Measurements from ENCODE around the gene DMWD. TPM values are rescaled to one million over a fixed set of nuclear protein-coding genes. Genes with fewer than 3 reads are reported as not detected.

Gene DMWD
- total and polyA plus RNA-seq, 2 of the 4 experiments (the other 2 are of a cell fraction), result 9.7 to 28.5 TPM

GRCh38 chr19:45758921-45759320, 33.7 kb downstream of the DMWD start:
- Histone ChIP-seq H2BK5ac (ENCODE audit: low read depth, low read length, poor library complexity, severe bottlenecking) (no peak overlapping the region), H4K5ac (ENCODE audit: low read depth, low read length) (no peak overlapping the region), H3K4ac (ENCODE audit: low read depth, low read length) (no peak overlapping the region), H4K8ac (ENCODE audit: low read depth in 2 of 2, low read length in 2 of 2) (no peak overlapping the region), H3K9me1 (ENCODE audit: insufficient read depth, low read length) (no peaks in the 10 kb centered on the region), H3K18ac (ENCODE audit: low read depth, low read length) (no peak overlapping the region), H3K4me3 (ENCODE audit: insufficient read depth, low read depth, low read length) (no peak overlapping the region), H3K4me2 (ENCODE audit: low read depth, low read length) (no peak overlapping the region), H3K27ac (ENCODE audit: insufficient read depth, low read length) (no peak overlapping the region), H3K14ac (replicated peaks; ENCODE audit: low read depth, low read length) (no peak overlapping the region), H3K4me1 (ENCODE audit: control insufficient read depth, insufficient read depth, low read length) (peaks cover 3% of the 10 kb centered on the region), H3K23ac (ENCODE audit: low read depth, low read length) (no peak overlapping the region), H3K9me3 (ENCODE audit: control insufficient read depth, insufficient read depth, low read length) (no peaks in the 10 kb centered on the region), H4K20me1 (ENCODE audit: insufficient read depth, low read length) (no peaks in the 10 kb centered on the region), H4K91ac (ENCODE audit: insufficient read depth, low read depth, low read length) (no peak overlapping the region), H3K27me3 (ENCODE audit: control insufficient read depth, insufficient read depth, low read length) (peaks cover 3% of the 10 kb centered on the region; the same call in 1 of the 2 replicates), H3K79me1 (ENCODE audit: low read depth in 1 of 2, low read length in 2 of 2) (no peaks in the 10 kb centered on the region), H3K36me3 (ENCODE audit: control insufficient read depth, insufficient read depth, low read length) (no peaks in the 10 kb centered on the region), H2BK15ac (ENCODE audit: low read depth, low read length) (no peak overlapping the region), H2BK120ac (ENCODE audit: low read depth, low read length) (no peak overlapping the region), H2AK9ac (replicated peaks; ENCODE audit: low read depth, low read length, poor library complexity) (no peak overlapping the region), H2AFZ (replicated peaks; ENCODE audit: low read length, poor library complexity) (no peak overlapping the region), H2AK5ac (ENCODE audit: low read depth, low read length) (no peak overlapping the region), H2BK20ac (ENCODE audit: low read depth, low read length) (no peak overlapping the region), H3K9ac (ENCODE audit: low read depth, low read length) (no peak overlapping the region), H3K56ac (ENCODE audit: extremely low read depth, insufficient read depth, low read length) (no peak overlapping the region)
- BruUV-seq (replicated peaks), result no TSS peak
- intact Hi-C loops (cut with micrococcal nuclease), result no loop called here
- no peak for TF ChIP-seq ELK1 (IDR thresholded peaks at IDR 0.05; ENCODE audit: borderline replicate concordance, low read depth, low read length)
- dilution Hi-C loops (cut with HindIII; ENCODE audit: low sequenced_read_pairs, unreplicated experiment), result no loop called here
- POLR2A ChIA-PET (ENCODE audit: unreplicated experiment), result interaction anchor here (0.6 kb wide), 1 partner anchor 10 kb away, joined by 3 read pairs; the partner anchor contains the start of gene SIX5
- 70% methylated on average over 4 of the region's 9 CpGs; no CpG with 5 or more reads in 1 of the 2 experiments for WGBS, 2 experiments (ENCODE audit: extremely low coverage in 2 of 2, insufficient read length in 1 of 2)
- DNase-seq (no peak), ATAC-seq (ENCODE audit: low read depth) (no peak)
- CTCF ChIA-PET, result no interaction called here
- in situ Hi-C loops (cut with MboI; ENCODE audit: low sequenced_read_pairs), result no loop called here
